KBM-7 (cell line): ENCODE results near the gene PPIL4.

Source experiments
- DNase-seq: peaks from one replicate; pipeline ENCODE4 v3.0.0-alpha.2; 2015
- in situ Hi-C: fragments of 300-500 bp; cut with MboI; formaldehyde crosslinking; loops from 2 replicates; pipeline ENCODE4 v1.14.3; 2020; ENCODE audit warnings: low sequenced_read_pairs, low pct_unique_long_range_greater_than_20kb, mixed read lengths

The PPIL4 gene

GRCh38 chr6:149545754-149546471, at the start of gene PPIL4:
TSS of gene PPIL4 (minus strand) at chr6:149546043. CDS start at chr6:149546005, 38 bp downstream.
- peak; percentile 96 for DNase-seq
- in situ Hi-C loops: no loop called here

GRCh38 chr6:149593408-149593807, 47.6 kb upstream of the PPIL4 start:
- no peak for DNase-seq
- in situ Hi-C loops: no loop called here

GRCh38 chr6:149592983-149593382, 47.1 kb upstream of the PPIL4 start:
- no peak for DNase-seq
- in situ Hi-C loops: no loop called here

GRCh38 chr6:149586149-149586548, 40.3 kb upstream of the PPIL4 start:
- in situ Hi-C loops: no loop called here
- DNase-seq: no peak

- in situ Hi-C loops: no loop called here
- DNase-seq: no peak
Observed at GRCh38 chr6:149581349-149581748, 35.5 kb upstream of the PPIL4 start.

GRCh38 chr6:149580880-149581279, 35.0 kb upstream of the PPIL4 start:
- DNase-seq: no peak
- in situ Hi-C loops: no loop called here

GRCh38 chr6:149567945-149568585, 22.2 kb upstream of the PPIL4 start:
- in situ Hi-C loops: no loop called here
- DNase-seq: no peak

GRCh38 chr6:149567194-149567586, 21.3 kb upstream of the PPIL4 start:
- in situ Hi-C loops: no loop called here
- no peak for DNase-seq

- DNase-seq: peak; percentile 61
- in situ Hi-C loops: no loop called here
Observed at GRCh38 chr6:149566410-149567193, 20.8 kb upstream of the PPIL4 start.

GRCh38 chr6:149565527-149566409, 19.9 kb upstream of the PPIL4 start, which contains the start of gene GINM1:
TSS of gene GINM1 (plus strand) at chr6:149566375. CDS start at chr6:149566415, 40 bp downstream.
- DNase-seq: peak; percentile 94
- in situ Hi-C loops: no loop called here

GRCh38 chr6:149563928-149564325, 18.1 kb upstream of the PPIL4 start:
- in situ Hi-C loops: no loop called here
- DNase-seq: no peak

- in situ Hi-C loops: no loop called here
- no peak for DNase-seq
Observed at GRCh38 chr6:149563203-149563927, 17.5 kb upstream of the PPIL4 start.

GRCh38 chr6:149560736-149561135, 14.9 kb upstream of the PPIL4 start:
- DNase-seq: peak; percentile 36
- in situ Hi-C loops: no loop called here

- in situ Hi-C loops: no loop called here
- DNase-seq: no peak
Observed at GRCh38 chr6:149559389-149559788, 13.5 kb upstream of the PPIL4 start.

- in situ Hi-C loops: no loop called here
Observed at GRCh38 chr6:149558029-149558428, 12.2 kb upstream of the PPIL4 start.

GRCh38 chr6:149551920-149552319, 6.1 kb upstream of the PPIL4 start:
- in situ Hi-C loops: no loop called here
- no peak for DNase-seq

More at GRCh38 chr6:149558029-149558428, 12.2 kb upstream of the PPIL4 start:
- DNase-seq: no peak

- in situ Hi-C loops: no loop called here
- DNase-seq: peak; percentile 81
Observed at GRCh38 chr6:149545258-149545753, 537 bp downstream of the PPIL4 start.

GRCh38 chr6:149544646-149545257, 1.1 kb downstream of the PPIL4 start:
- DNase-seq: no peak
- in situ Hi-C loops: no loop called here
